Measurements from ENCODE around the gene WBP4. TPM values are rescaled to one million over a fixed set of nuclear protein-coding genes. Genes with fewer than 3 reads are reported as not detected.

The WBP4 gene
- total and polyA plus RNA-seq, 9 of the 15 experiments (the other 6 are each of a cell fraction or from before 2014, with no cell fraction given): 5.5 to 12.2 (median 7.9) TPM

- TF ChIP-seq ZNF780A (CRISPR knock-in tag; IDR thresholded peaks at IDR 0.05) (no peak), PHF8 (IDR thresholded peaks at IDR 0.05; ENCODE audit: borderline replicate concordance, low read length) (peak; percentile 44; the same call in 1 of the 2 replicates), ZNF609 (CRISPR knock-in tag; IDR thresholded peaks at IDR 0.05; ENCODE audit: borderline replicate concordance) (no peak), CC2D1A (IDR thresholded peaks at IDR 0.05) (peak; percentile 52; the same call in 1 of the 2 replicates), MAFF (IDR thresholded peaks at IDR 0.05; ENCODE audit: low read length) (peak; percentile 40; the same call in 1 of the 2 replicates), PKNOX1 (IDR thresholded peaks at IDR 0.05) (no peak), TOE1 (IDR thresholded peaks at IDR 0.05; ENCODE audit: borderline replicate concordance) (0 out of 2 replicates have a peak, but pooled peaks have one; percentile 18), TOE1 (CRISPR knock-in tag; IDR thresholded peaks at IDR 0.05; ENCODE audit: borderline replicate concordance, low read depth) (no peak), MLLT1 (IDR thresholded peaks at IDR 0.05) (peak in 1 of 2 experiments; percentile 94; a peak in 2 of 4 replicates), IRF2 (CRISPR knock-in tag; IDR thresholded peaks at IDR 0.05) (no peak), KDM5B (IDR thresholded peaks at IDR 0.05; ENCODE audit: insufficient replicate concordance, low read depth, low read length) (peak; percentile 43), POLR2A (conservative IDR thresholded peaks at IDR 0.05) (peak; percentile 71), EWSR1 (IDR thresholded peaks at IDR 0.05; ENCODE audit: borderline replicate concordance, low read depth, partially characterized antibody) (no peak), NRF1 (conservative IDR thresholded peaks at IDR 0.05 in 1 of 2, IDR thresholded peaks at IDR 0.05 in 1 of 2) (peak; percentile 68 to 75), CTBP1 (IDR thresholded peaks at IDR 0.05; ENCODE audit: borderline replicate concordance) (peak; percentile 63; the same call in 1 of the 2 replicates), ZBTB11 (CRISPR knock-in tag; IDR thresholded peaks at IDR 0.05) (peak in 1 of 3 experiments; percentile 71; a peak in 2 of 6 replicates)
Measured at GRCh38 chr13:41132512-41133152, 71.3 kb downstream of the WBP4 start, which contains the start of gene KBTBD6 (continued).

All from K562 (cell line).